ENCODE results near the gene TMEM269. TPM values are rescaled to one million over a fixed set of nuclear protein-coding genes. Genes with fewer than 3 reads are reported as not detected.

TMEM269 gene
- total RNA-seq, 1 experiment from 2014 or later = 0.28 TPM

DNA sequence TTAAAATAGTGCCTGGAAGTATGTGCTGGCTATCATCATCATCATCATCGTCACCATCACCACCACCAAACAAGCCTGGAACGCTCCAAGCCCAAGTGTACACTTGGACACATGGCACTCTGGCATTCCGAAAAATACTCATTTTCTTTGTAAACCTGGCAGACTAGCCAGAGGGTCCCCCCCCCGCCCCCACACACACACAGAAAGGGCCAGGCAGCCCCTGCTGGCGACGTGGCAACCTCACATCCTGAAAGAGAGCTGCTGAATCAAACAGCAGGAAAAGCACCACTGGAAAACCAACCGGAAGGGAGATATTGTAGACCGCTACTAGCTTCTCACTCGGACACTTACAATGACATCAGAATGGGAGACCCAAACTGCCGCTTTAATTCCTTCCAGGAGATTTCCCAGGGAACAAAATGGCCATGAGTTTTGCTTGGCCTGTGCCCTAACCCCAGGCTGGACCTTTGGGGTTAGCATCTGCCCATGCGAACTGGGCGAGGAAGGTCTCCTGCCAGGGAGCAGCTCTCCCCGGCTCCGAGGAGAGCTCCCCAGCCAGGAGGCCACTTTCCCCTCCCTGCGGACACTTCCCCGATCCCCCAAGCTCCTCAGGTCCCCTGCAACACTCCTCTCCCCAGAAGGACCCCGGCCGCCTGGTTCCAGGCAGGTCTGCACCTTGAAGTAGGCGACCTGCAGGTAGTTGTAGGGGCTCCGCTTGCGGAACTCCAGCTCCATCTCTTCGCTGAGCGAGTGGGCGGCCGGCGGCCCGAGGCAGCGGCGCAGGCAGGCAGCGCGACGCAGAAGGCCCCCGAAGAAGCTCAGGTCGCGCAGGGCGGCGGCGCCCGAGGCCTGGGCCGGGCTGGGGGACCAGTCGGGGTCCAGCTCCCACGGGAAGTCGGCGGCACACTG lies 18.7 kb upstream of the TMEM269 start:
- peak in 1 of 2 experiments; percentile 23 for DNase-seq
- peak overlapping the region; percentile 97 for H2AFZ ChIP-seq
- no peaks in the 10 kb centered on the region for H4K20me1 ChIP-seq (ENCODE audit: insufficient read depth)
- no peak overlapping the region for H3K27ac ChIP-seq
- H3F3A ChIP-seq (ENCODE audit: insufficient read depth, low read depth) = no peaks in the 10 kb centered on the region
- H3K4me1 ChIP-seq (replicated peaks; ENCODE audit: insufficient read depth) = peaks cover 24% of the 10 kb centered on the region
- peak overlapping the region; percentile 86 for H3K4me3 ChIP-seq
- ChIA-PET CTCF (interaction anchor here (0.6 to 2.0 kb wide), 8 partner anchors 10 to 1289 kb away, joined by 3 to 12 read pairs (median 8); partner anchors contain the start of gene ZNF691), POLR2A (ENCODE audit: unreplicated experiment) (interaction anchor here (0.6 to 1.6 kb wide), 6 partner anchors 57 to 825 kb away, joined by 3 to 5 read pairs (median 4); partner anchors contain the start of gene YBX1)
- TF ChIP-seq, protein P1, sequence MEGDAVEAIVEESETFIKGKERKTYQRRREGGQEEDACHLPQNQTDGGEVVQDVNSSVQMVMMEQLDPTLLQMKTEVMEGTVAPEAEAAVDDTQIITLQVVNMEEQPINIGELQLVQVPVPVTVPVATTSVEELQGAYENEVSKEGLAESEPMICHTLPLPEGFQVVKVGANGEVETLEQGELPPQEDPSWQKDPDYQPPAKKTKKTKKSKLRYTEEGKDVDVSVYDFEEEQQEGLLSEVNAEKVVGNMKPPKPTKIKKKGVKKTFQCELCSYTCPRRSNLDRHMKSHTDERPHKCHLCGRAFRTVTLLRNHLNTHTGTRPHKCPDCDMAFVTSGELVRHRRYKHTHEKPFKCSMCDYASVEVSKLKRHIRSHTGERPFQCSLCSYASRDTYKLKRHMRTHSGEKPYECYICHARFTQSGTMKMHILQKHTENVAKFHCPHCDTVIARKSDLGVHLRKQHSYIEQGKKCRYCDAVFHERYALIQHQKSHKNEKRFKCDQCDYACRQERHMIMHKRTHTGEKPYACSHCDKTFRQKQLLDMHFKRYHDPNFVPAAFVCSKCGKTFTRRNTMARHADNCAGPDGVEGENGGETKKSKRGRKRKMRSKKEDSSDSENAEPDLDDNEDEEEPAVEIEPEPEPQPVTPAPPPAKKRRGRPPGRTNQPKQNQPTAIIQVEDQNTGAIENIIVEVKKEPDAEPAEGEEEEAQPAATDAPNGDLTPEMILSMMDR (conservative IDR thresholded peaks at IDR 0.05) = peak; percentile 60
- no peak for TF ChIP-seq EZH2 (IDR thresholded peaks at IDR 0.05; ENCODE audit: low read depth)
- H3K9me2 ChIP-seq (ENCODE audit: insufficient read depth) = no peaks in the 10 kb centered on the region
- TSS peak; percentile 70 for BruUV-seq (replicated peaks)
- intact Hi-C loops (cut with micrococcal nuclease; ENCODE audit: unreplicated experiment) = loop anchor here (2.0 to 10.0 kb wide), 5 partner anchors 51 to 1331 kb away; partner anchors contain the start of genes ERMAP, GUCA2A and SVBP
- H3K4me2 ChIP-seq = peak overlapping the region; percentile 98
- H3K9me3 ChIP-seq (ENCODE audit: insufficient read depth, low read depth) = no peaks in the 10 kb centered on the region
- peaks cover 30% of the 10 kb centered on the region for H3K79me2 ChIP-seq (ENCODE audit: low read depth)
- H3K27me3 ChIP-seq (ENCODE audit: insufficient read depth, low read depth) = no peaks in the 10 kb centered on the region
- H3K36me3 ChIP-seq (ENCODE audit: low read depth) = no peaks in the 10 kb centered on the region

DNA sequence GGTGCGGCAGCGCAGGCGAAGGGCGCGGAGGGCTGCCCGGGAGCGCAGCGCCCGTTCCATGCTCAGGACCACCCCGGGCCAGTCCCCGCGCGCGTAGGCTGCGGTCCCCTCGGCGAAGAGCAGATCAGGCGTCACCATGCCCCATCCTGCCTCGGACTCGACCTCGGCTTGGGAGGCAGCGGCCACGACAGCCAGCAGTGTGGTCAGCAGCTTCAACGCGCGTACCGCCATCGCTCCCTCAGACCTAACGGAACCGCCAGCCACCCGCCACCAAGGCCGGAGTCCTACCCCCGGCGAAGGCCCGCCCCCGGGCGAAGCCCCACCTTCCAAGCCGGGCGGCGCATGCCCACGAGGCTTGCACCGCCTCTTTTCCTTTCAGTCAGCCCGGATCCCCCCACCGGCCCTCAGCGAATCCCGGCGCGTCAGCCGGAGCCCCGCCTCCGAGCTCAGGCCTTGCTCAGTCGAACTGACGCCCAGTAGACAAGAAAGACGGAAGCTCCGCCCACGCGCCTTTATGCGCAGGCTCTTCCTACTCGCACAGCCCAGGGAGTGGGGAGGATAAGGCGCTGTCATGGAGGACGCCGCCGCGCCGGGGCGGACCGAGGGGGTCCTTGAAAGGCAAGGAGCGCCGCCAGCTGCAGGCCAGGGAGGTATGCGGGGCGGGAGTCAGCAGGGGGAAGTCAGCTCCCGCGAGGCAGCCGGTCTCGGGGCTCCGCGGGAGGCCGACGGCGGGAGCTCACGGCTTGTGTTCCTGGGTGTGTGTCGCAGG lies 17.9 kb upstream of the TMEM269 start, which contains the start of the genes C1orf50 and P3H1:
Gene C1orf50 (plus strand): TSS at position 509 of the 769 bp plus-strand sequence. CDS start 63 bp downstream, at position 572.
Gene P3H1 (minus strand): TSS at position 288 of the 769 bp plus-strand sequence. CDS start 57 bp downstream, at position 231.
- H3K4me3 ChIP-seq = peak within 1 kb of the TSS; percentile 86
- peak within 1 kb of the TSS; percentile 97 for H2AFZ ChIP-seq
- peaks cover 30% of the 10 kb centered on the region for H3K79me2 ChIP-seq (ENCODE audit: low read depth)
- H3K9me3 ChIP-seq (ENCODE audit: insufficient read depth, low read depth) = no peaks in the 10 kb centered on the region
- ChIA-PET POLR2A (ENCODE audit: unreplicated experiment) (interaction anchor here (0.6 to 1.6 kb wide), 10 partner anchors 49 to 1087 kb away, joined by 3 to 8 read pairs (median 4); partner anchors contain the start of gene YBX1), CTCF (interaction anchor here (2.0 kb wide), 1 partner anchor 307 kb away, joined by 10 read pairs; no protein-coding TSS in a partner anchor)
- no peaks in the 10 kb centered on the region for H3F3A ChIP-seq (ENCODE audit: insufficient read depth, low read depth)
- H3K4me2 ChIP-seq = peak within 1 kb of the TSS; percentile 98
- H3K27me3 ChIP-seq (ENCODE audit: insufficient read depth, low read depth) = no peaks in the 10 kb centered on the region
- no peaks in the 10 kb centered on the region for H3K9me2 ChIP-seq (ENCODE audit: insufficient read depth)
- TF ChIP-seq, protein P1 (conservative IDR thresholded peaks at IDR 0.05) = no peak
- TF ChIP-seq EZH2 (IDR thresholded peaks at IDR 0.05; ENCODE audit: low read depth) = no peak
- no peaks in the 10 kb centered on the region for H4K20me1 ChIP-seq (ENCODE audit: insufficient read depth)
- H3K27ac ChIP-seq = no peak within 1 kb of the TSS
- DNase-seq = peak; percentile 96 to 100
- intact Hi-C loops (cut with micrococcal nuclease; ENCODE audit: unreplicated experiment) = loop anchor here (2.0 to 10.0 kb wide), 5 partner anchors 50 to 1332 kb away; partner anchors contain the start of genes ERMAP, GUCA2A and SVBP
- H3K4me1 ChIP-seq (replicated peaks; ENCODE audit: insufficient read depth) = peaks cover 24% of the 10 kb centered on the region
- H3K36me3 ChIP-seq (ENCODE audit: low read depth) = no peaks in the 10 kb centered on the region
- no TSS peak for BruUV-seq (replicated peaks)
